OCI-M2 (cell line): ENCODE data around the gene GRIFIN.

Source experiments
- DNase-seq: peaks from one replicate; lab custom pipeline; 2025; ENCODE audit not compliant: unreplicated experiment; lab: John Stamatoyannopoulos, UW

Gene GRIFIN

GRCh38 chr7:2512713-2513112 is 36.5 kb upstream of the GRIFIN start:
- no peak for DNase-seq

DNA sequence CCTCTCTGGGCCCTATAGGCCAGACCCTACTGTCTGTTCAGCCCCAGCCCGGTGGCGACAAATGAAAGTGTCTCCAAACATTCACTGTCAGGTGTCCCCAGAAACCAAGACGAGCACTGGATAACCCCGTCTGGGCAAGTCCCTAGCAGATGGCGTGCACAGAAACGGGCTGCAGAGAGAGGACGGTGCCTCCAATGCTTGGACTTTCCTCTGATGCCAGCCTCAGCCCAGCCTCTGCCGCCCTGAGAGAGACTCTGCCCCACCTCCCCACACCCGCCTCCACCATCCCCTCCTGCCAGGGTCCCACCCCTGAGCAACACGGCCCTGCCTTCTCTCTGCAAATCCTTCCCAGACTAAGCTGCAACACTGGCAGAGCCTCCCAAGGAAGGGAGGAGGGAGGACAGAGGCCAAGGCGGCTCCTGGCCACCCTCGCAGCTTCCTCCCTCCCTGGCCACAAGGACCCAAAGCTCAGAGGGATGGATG is 36.0 kb upstream of the GRIFIN start:
- no peak for DNase-seq

DNA sequence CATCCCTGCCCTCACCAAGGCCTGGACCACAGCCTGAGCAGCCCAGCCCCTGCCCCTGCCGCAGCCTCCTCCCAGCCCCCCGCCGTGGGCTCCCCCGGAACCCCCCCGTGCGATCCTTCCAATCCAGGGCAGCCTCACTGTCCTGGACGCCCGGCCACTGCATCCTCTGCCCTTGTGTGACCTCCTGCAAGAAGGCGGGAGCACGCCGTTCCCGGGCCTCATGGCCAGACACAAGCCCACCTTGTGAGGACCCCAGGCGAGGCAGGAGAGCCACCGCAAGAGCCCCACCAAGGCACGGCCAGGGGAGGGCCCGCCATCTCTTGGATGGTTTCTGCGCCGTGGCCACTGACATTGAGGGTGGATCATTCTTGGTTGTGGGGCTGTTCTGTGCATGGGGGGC is 35.6 kb upstream of the GRIFIN start:
- DNase-seq: no peak

DNA sequence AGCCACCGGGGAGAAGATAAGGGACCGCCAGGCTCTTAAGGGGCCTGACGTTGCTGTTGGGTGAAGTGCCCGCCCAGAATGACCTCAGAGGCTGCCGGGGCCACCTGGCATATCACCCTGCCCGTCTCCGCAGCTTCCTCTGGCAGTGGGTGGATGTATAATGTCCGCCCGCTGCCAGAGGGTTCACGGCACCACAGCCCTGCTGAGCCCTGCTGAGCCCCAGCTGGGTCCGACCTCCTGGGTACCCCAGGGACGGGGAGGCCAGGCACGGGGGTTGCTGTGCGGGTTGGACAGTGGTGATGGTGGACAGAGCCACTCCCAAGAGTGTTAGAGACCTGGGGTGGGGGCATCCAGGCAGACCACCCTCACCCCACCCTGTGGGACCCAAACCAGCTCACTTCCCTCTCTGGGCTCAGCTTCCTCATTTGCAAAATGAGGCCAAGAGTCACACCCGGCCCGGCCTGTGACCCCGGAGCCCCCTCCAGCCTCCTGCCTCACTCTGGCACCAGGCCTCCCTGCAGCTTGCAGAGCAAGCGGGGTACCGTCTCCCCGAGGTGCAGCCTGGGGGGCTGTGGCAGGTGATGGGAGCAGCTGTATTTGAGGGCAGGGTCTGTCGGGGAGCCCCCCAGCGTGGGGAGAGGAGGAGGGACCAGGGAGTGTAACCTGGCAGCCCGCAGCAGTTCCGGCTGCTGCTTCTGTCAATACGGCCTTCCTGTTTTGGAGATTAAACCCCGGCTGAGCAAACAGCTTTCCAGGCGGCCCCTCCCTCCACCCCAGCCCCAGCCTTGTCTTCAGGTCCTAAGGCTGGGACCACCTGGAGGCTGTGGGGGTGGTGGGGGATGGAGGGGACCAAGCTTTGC is 34.9 kb upstream of the GRIFIN start:
- DNase-seq: peak; percentile 9

GRCh38 chr7:2510130-2510776 is 34.1 kb upstream of the GRIFIN start:
- no peak for DNase-seq

DNA sequence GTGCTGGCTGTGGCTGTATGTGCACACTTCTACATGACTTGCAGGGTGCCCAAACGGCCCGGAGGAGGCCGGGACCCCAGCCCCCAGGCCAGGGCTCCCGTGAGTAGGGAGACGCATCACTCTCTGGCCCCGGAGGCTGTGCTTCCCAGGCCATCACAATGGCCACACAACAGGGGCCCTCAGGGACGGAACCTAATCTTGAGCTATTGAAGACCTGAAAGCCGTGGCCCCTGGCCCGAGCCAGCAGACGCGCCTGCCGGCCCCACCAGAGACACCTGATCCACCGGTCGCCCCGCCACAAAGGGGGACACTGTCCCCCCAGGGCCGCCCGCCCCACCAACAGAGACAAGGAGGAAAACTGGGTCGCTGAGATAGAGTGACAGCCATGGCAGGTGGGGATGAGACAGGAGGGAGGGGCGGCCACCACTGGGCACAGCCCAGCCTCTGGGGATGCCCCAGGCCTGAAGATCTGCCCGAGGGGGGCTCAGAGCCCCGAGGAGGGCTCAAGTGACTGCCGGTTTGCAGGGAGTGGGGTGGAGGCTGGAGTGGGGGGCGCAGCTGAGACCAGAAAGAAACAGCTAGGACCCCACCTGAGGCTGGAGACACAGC is 33.2 kb upstream of the GRIFIN start:
- DNase-seq: no peak

- DNase-seq: no peak
These were observed 32.4 kb upstream of the GRIFIN start for GRCh38 chr7:2508327-2509215.

GRCh38 chr7:2507917-2508306 is 31.7 kb upstream of the GRIFIN start:
- no peak for DNase-seq

GRCh38 chr7:2507208-2507916 is 31.2 kb upstream of the GRIFIN start:
- no peak for DNase-seq

- no peak for DNase-seq
These were observed 29.2 kb upstream of the GRIFIN start for GRCh38 chr7:2505401-2505800.

DNA sequence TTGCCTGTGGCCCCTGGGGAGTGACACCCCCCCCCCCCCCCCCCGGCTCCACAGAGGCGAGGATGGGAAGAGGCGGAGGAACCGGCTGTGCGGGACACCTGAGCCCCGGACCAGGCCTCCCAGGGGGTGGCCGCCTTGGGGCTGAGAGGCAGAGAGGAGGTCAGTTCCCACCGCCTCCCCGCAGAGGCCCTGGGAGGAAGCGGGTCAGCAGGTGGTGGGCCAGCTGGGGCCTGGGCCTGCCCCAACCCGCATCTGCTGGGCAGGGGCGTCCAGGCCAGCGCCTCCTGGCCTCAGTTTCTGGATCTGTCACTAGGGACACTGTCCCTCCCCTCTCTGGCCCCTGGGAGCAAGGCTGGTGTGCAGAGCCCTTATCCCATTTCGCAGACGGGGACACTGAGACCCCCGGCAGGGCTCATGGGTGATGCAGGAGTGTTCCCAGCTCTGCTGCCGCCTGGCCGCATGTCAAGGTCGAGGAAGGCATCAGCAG is 28.7 kb upstream of the GRIFIN start:
- DNase-seq: no peak

DNA sequence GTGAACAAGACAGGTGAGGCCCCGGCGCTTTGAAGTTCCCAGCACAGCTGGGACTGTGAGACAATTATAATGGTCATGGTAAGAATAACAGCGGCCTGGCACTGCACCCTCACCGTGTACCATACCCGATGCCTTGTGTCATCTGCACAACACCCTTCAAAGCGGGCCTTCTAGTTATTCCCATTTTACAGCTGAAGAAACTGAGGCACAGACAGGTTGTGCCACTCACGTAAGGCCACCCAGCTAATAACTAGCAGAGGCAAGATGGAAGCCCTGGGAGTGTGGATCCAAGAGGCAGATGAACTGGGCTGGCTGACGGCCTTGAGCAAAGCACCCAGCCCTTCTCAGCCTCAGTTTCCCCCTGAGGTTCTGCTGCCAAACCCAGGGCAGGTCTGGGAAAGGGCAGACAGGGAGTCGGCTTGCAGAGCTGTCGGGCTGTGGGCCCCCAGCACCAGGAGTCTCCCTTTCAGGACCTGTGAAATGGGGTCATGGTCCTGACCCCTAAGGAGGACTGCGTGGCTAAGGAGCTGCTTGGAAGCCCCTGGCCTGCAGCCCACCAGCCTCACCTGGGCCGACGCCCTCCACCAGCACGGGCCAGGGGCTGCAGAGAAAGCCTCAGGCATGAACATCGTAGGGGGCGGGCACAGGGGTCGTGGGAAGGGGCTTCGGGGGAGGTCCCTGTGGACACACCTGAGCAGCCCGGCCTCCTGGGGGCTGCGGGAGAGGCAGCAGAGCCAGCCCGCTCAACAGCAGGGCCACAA is 28.1 kb upstream of the GRIFIN start:
- no peak for DNase-seq

- no peak for DNase-seq
These were observed 27.1 kb upstream of the GRIFIN start for GRCh38 chr7:2503056-2503941.

- DNase-seq: no peak
These were observed 26.4 kb upstream of the GRIFIN start for GRCh38 chr7:2502647-2502966.

DNA sequence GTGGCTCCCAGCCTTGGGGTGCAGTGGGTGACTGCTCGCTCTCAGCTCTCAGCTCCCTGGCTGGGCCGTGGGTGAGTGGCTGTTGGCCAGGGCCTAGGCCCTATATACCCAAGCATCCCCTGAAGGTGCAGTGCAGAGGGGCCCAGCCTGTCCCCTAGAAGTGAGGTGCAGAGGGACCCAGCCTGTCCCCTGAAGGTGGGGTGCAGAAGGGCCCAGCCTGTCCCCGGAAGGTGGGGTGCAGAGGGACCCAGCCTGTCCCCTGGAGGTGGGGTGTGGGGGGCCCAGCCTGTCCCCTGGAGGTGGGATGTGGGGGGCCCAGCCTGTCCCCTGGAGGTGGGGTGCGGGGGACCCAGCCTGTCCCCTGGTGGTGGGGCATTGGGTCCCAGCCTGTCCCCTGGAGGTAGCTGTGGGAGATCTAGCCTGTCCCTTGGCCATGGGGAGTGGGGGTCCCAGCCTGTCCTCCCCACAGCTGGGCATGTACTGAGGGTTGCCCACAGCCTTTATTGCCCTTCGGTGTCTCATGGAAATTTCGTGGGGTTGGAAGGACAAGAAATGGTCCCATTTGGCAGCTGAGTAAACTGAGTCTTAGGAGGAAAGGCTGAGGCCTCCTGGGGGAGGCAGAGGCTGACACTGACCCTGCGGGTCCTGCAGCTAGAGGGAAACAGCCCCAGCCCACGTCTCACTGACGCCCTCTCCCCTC is 25.9 kb upstream of the GRIFIN start:
- no peak for DNase-seq

DNA sequence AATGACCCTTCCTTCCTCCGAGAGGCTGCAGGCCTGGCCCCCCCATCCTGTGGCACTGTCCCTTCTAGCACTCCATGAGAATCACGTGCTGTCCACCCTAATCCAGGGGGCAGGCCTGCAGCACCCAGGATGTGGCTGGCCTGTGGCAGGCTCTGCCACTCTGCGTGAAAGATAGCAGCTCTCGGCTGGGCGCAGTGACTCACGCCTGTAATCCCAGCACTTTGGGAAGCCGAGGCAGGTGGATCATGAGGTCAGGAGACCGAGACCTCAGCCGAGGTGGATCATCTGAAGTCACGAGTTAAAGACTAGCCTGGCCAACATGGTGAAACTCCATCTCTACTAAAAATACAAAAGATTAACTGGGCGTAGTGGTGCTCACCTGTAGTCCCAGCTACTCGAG is 24.5 kb upstream of the GRIFIN start:
- no peak for DNase-seq

- DNase-seq: no peak
These were observed 23.7 kb upstream of the GRIFIN start for GRCh38 chr7:2499719-2500430.
